Measurements from ENCODE around the gene INSIG1. TPM values are rescaled to one million over a fixed set of nuclear protein-coding genes. Genes with fewer than 3 reads are reported as not detected.

The INSIG1 gene
- total RNA-seq, 4 donors from 2014 or later = 28.7 to 65.5 (median 45.0) TPM

GRCh38 chr7:155331396-155331795 lies 33.7 kb downstream of the INSIG1 start:
- intact Hi-C loops (cut with DNase I; ENCODE audit: low total_unique reads) = no loop called here
- Histone ChIP-seq H3K36me3 (no peaks in the 10 kb centered on the region), H3K4me3 (no peak overlapping the region), H3K9me3 (no peaks in the 10 kb centered on the region), H3K4me1 (no peaks in the 10 kb centered on the region), H3K27ac (no peak overlapping the region), H3K27me3 (peaks cover 5% of the 10 kb centered on the region)
- 48 to 64% methylated on average over 3 to 4 of the region's 4 CpGs for WGBS, 2 donors (ENCODE audit: low coverage in 1 of 2)
- in situ Hi-C loops (cut with MboI; ENCODE audit: low pct_ligation_motif_present in 1 of 4, low pct_unique_long_range_greater_than_20kb in 1 of 4, low sequenced_read_pairs in 3 of 4) = loop anchor here in 1 of 4 donors (25.0 kb wide), 1 partner anchor 144 kb away; no protein-coding TSS in a partner anchor
- DNase-seq = no peak
- TF ChIP-seq EP300 (IDR thresholded peaks at IDR 0.05; ENCODE audit: low read depth) (no peak), CTCF (IDR thresholded peaks at IDR 0.05) (no peak), POLR2A (IDR thresholded peaks at IDR 0.05) (no peak), POLR2AphosphoS5 (IDR thresholded peaks at IDR 0.05) (no peak)

- Histone ChIP-seq H3K9me3 (no peaks in the 10 kb centered on the region), H3K27ac (no peak overlapping the region), H3K36me3 (no peaks in the 10 kb centered on the region), H3K4me3 (no peak overlapping the region), H3K27me3 (peaks cover 16% of the 10 kb centered on the region), H3K4me1 (no peaks in the 10 kb centered on the region)
- no peak for DNase-seq
- intact Hi-C loops (cut with DNase I; ENCODE audit: low total_unique reads) = no loop called here
- in situ Hi-C loops (cut with MboI; ENCODE audit: low pct_ligation_motif_present in 1 of 4, low pct_unique_long_range_greater_than_20kb in 1 of 4, low sequenced_read_pairs in 3 of 4) = loop anchor here in 1 of 4 donors (25.0 kb wide), 1 partner anchor 146 kb away; no protein-coding TSS in a partner anchor
- 66 to 74% methylated on average over 15 to 23 of the region's 23 CpGs for WGBS, 2 donors (ENCODE audit: low coverage in 1 of 2)
- TF ChIP-seq EP300 (IDR thresholded peaks at IDR 0.05; ENCODE audit: low read depth) (no peak), CTCF (IDR thresholded peaks at IDR 0.05) (no peak), POLR2AphosphoS5 (IDR thresholded peaks at IDR 0.05) (no peak), POLR2A (IDR thresholded peaks at IDR 0.05) (no peak)
Measured at GRCh38 chr7:155333346-155334234, 35.9 kb downstream of the INSIG1 start.

- H3K4me1 ChIP-seq = no peaks in the 10 kb centered on the region
- intact Hi-C loops (cut with DNase I; ENCODE audit: low total_unique reads) = no loop called here
- no peak for DNase-seq
- no peak overlapping the region for H3K4me3 ChIP-seq
- H3K27me3 ChIP-seq = peaks cover 16% of the 10 kb centered on the region
- 79 to 82% methylated on average over 8 to 21 of the region's 21 CpGs for WGBS, 2 donors (ENCODE audit: low coverage in 1 of 2)
- no peak overlapping the region for H3K27ac ChIP-seq
- TF ChIP-seq EP300 (IDR thresholded peaks at IDR 0.05; ENCODE audit: low read depth) (no peak), CTCF (IDR thresholded peaks at IDR 0.05) (no peak), POLR2A (IDR thresholded peaks at IDR 0.05) (no peak), POLR2AphosphoS5 (IDR thresholded peaks at IDR 0.05) (no peak)
- H3K36me3 ChIP-seq = no peaks in the 10 kb centered on the region
- H3K9me3 ChIP-seq = no peaks in the 10 kb centered on the region
- in situ Hi-C loops (cut with MboI; ENCODE audit: low pct_ligation_motif_present in 1 of 4, low pct_unique_long_range_greater_than_20kb in 1 of 4, low sequenced_read_pairs in 3 of 4) = loop anchor here in 1 of 4 donors (25.0 kb wide), 1 partner anchor 150 kb away; no protein-coding TSS in a partner anchor
Measured at GRCh38 chr7:155336812-155337602, 39.3 kb downstream of the INSIG1 start.

Measured in transverse colon (tissue), 4 donors.